NT2/D1 (cell line): ENCODE measurements around the gene ZDHHC3.

Source experiments
- DNase-seq: peaks from one replicate; pipeline ENCODE4 v3.0.0-alpha.2; 2011; ENCODE audit warnings: low read depth, low spot score
- H3K27me3 ChIP-seq: 2 replicates; pipeline ENCODE4 v1.6.0; 2011; ENCODE audit warnings: mild to moderate bottlenecking; ENCODE audit not compliant: insufficient read length, insufficient read depth
- H3K36me3 ChIP-seq: 2 replicates; pipeline ENCODE4 v1.6.1; 2011; ENCODE audit warnings: mild to moderate bottlenecking, low read length, mixed read lengths; ENCODE audit not compliant: insufficient read depth, insufficient read length
- H3K4me1 ChIP-seq: 2 replicates; pipeline ENCODE4 v1.5.1; 2011; ENCODE audit not compliant: insufficient read depth, insufficient read length
- H3K4me3 ChIP-seq: 2 replicates; pipeline ENCODE4 v1.5.1; 2011; ENCODE audit warnings: low read depth; ENCODE audit not compliant: insufficient read length
- H3K9ac ChIP-seq: 2 replicates; pipeline ENCODE4 v1.6.0; 2011; ENCODE audit warnings: low read depth; ENCODE audit not compliant: insufficient read length
- H3K9me3 ChIP-seq: 2 replicates; pipeline ENCODE4 v1.5.1; 2011; ENCODE audit warnings: mild to moderate bottlenecking, low read length; ENCODE audit not compliant: insufficient read depth
- SUZ12 ChIP-seq: IDR thresholded peaks from 2 replicates; pipeline ENCODE4 v1.6.1; 2011; ENCODE audit not compliant: insufficient read length, insufficient read depth; ENCODE audit errors: extremely low read depth
- YY1 ChIP-seq: IDR thresholded peaks from 2 replicates; pipeline ENCODE4 v1.6.1; 2011; ENCODE audit not compliant: insufficient read length, insufficient read depth
- ZNF274 ChIP-seq: IDR thresholded peaks from 2 replicates; pipeline ENCODE4 v1.6.1; 2011; ENCODE audit warnings: mild to moderate bottlenecking, low read depth, low read length

The ZDHHC3 gene

GRCh38 chr3:44974416-44974815 lies 1.6 kb downstream of the ZDHHC3 start:
- Histone ChIP-seq H3K9ac (no peak overlapping the region), H3K27me3 (no peaks in the 10 kb centered on the region), H3K36me3 (peaks cover 58% of the 10 kb centered on the region), H3K4me1 (peaks cover 6% of the 10 kb centered on the region), H3K4me3 (peak overlapping the region; percentile 98), H3K9me3 (no peaks in the 10 kb centered on the region)
- DNase-seq, result no peak
- TF ChIP-seq ZNF274, result no peak
- TF ChIP-seq YY1, result no peak
- no peak for TF ChIP-seq SUZ12

- Histone ChIP-seq H3K9me3 (no peaks in the 10 kb centered on the region), H3K27me3 (no peaks in the 10 kb centered on the region), H3K36me3 (peaks cover 37% of the 10 kb centered on the region), H3K9ac (no peak overlapping the region), H3K4me3 (no peak overlapping the region), H3K4me1 (peaks cover 2% of the 10 kb centered on the region)
- DNase-seq, result no peak
- TF ChIP-seq ZNF274 (no peak), SUZ12 (no peak), YY1 (no peak)
Measured at GRCh38 chr3:44970926-44971490, 5.0 kb downstream of the ZDHHC3 start.

- TF ChIP-seq ZNF274 (no peak), YY1 (no peak), SUZ12 (no peak)
- H3K36me3 ChIP-seq, result peaks cover 40% of the 10 kb centered on the region
- H3K27me3 ChIP-seq, result no peaks in the 10 kb centered on the region
- H3K4me3 ChIP-seq, result no peak overlapping the region
- peaks cover 2% of the 10 kb centered on the region for H3K4me1 ChIP-seq
- no peaks in the 10 kb centered on the region for H3K9me3 ChIP-seq
- no peak overlapping the region for H3K9ac ChIP-seq
- DNase-seq, result no peak
Measured at GRCh38 chr3:44969828-44970179, 6.2 kb downstream of the ZDHHC3 start.

GRCh38 chr3:44969154-44969827 lies 6.7 kb downstream of the ZDHHC3 start:
- H3K4me3 ChIP-seq, result no peak overlapping the region
- DNase-seq, result no peak
- no peaks in the 10 kb centered on the region for H3K9me3 ChIP-seq
- H3K9ac ChIP-seq, result no peak overlapping the region
- TF ChIP-seq SUZ12 (no peak), YY1 (no peak), ZNF274 (no peak)
- no peaks in the 10 kb centered on the region for H3K4me1 ChIP-seq
- no peaks in the 10 kb centered on the region for H3K27me3 ChIP-seq
- peaks cover 37% of the 10 kb centered on the region for H3K36me3 ChIP-seq

GRCh38 chr3:44968447-44968858 lies 7.5 kb downstream of the ZDHHC3 start:
- Histone ChIP-seq H3K27me3 (no peaks in the 10 kb centered on the region), H3K9ac (no peak overlapping the region), H3K9me3 (no peaks in the 10 kb centered on the region), H3K4me3 (no peak overlapping the region), H3K36me3 (peaks cover 31% of the 10 kb centered on the region), H3K4me1 (no peaks in the 10 kb centered on the region)
- DNase-seq, result no peak
- TF ChIP-seq SUZ12 (no peak), YY1 (no peak), ZNF274 (no peak)

- H3K4me3 ChIP-seq, result no peak overlapping the region
- no peaks in the 10 kb centered on the region for H3K4me1 ChIP-seq
- no peak for DNase-seq
- no peak overlapping the region for H3K9ac ChIP-seq
- peaks cover 22% of the 10 kb centered on the region for H3K36me3 ChIP-seq
- TF ChIP-seq SUZ12 (no peak), ZNF274 (no peak)
- no peaks in the 10 kb centered on the region for H3K9me3 ChIP-seq
- no peaks in the 10 kb centered on the region for H3K27me3 ChIP-seq
Measured at GRCh38 chr3:44966795-44967278, 9.1 kb downstream of the ZDHHC3 start.

- no peak for TF ChIP-seq YY1
- TF ChIP-seq SUZ12, result no peak
- TF ChIP-seq ZNF274, result no peak
- Histone ChIP-seq H3K9me3 (no peaks in the 10 kb centered on the region), H3K9ac (no peak overlapping the region), H3K4me3 (no peak overlapping the region), H3K4me1 (no peaks in the 10 kb centered on the region), H3K36me3 (peaks cover 12% of the 10 kb centered on the region), H3K27me3 (no peaks in the 10 kb centered on the region)
- DNase-seq, result no peak
Measured at GRCh38 chr3:44965165-44965564, 10.8 kb downstream of the ZDHHC3 start.
